Astrocyte (in vitro differentiated cells and primary cell): Measurements from ENCODE around the gene DMXL1.

Experiments used
- EZH2 ChIP-seq: IDR thresholded peaks from 2 replicates; pipeline ENCODE4 v1.6.1; 2012; ENCODE audit warnings: mild to moderate bottlenecking, low read length, inconsistent platforms; ENCODE audit not compliant: insufficient read depth
- TF ChIP-seq, protein P1 (sequence below): IDR thresholded peaks from 2 replicates; pipeline ENCODE4 v1.5.1; 2011; ENCODE audit warnings: low read depth, mild to moderate bottlenecking, inconsistent platforms, low read length, moderate library complexity; ENCODE audit not compliant: insufficient read depth

DNA sequence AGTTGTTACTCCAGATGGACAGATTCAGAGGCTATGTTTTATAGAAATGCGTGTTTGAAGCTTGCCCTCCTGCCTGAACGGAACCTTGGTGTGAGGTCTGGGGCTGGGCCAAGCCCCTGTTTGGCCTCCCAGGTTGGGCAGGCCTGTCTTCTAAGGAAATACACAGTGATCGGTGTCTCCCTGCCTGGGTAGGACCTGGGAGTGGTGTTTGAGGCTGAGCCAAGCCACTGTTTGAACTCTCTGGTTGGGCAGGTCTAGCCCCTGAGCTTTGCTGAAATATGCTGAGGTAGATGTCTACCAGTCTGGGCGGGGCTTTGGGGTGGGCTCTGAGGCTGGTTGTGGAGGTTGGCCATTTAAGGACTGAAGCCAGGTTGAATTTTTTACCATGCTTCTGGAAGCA lies 90.5 kb downstream of the DMXL1 start:
- TF ChIP-seq EZH2: no peak
- TF ChIP-seq, protein P1, sequence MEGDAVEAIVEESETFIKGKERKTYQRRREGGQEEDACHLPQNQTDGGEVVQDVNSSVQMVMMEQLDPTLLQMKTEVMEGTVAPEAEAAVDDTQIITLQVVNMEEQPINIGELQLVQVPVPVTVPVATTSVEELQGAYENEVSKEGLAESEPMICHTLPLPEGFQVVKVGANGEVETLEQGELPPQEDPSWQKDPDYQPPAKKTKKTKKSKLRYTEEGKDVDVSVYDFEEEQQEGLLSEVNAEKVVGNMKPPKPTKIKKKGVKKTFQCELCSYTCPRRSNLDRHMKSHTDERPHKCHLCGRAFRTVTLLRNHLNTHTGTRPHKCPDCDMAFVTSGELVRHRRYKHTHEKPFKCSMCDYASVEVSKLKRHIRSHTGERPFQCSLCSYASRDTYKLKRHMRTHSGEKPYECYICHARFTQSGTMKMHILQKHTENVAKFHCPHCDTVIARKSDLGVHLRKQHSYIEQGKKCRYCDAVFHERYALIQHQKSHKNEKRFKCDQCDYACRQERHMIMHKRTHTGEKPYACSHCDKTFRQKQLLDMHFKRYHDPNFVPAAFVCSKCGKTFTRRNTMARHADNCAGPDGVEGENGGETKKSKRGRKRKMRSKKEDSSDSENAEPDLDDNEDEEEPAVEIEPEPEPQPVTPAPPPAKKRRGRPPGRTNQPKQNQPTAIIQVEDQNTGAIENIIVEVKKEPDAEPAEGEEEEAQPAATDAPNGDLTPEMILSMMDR: no peak
